Stimulated activated CD8-positive, alpha-beta memory T cell treated with anti-CD3 and anti-CD28 coated beads, Interleukin-15, amount 100 ng/mL, for 24 hours (primary cell): Measurements from ENCODE around the gene TSHZ3.

Experiments
- DNase-seq: peaks from one replicate; pipeline ENCODE4 v3.0.0-alpha.2; 2020; ENCODE audit warnings: low read depth

TSHZ3 gene, protein sequence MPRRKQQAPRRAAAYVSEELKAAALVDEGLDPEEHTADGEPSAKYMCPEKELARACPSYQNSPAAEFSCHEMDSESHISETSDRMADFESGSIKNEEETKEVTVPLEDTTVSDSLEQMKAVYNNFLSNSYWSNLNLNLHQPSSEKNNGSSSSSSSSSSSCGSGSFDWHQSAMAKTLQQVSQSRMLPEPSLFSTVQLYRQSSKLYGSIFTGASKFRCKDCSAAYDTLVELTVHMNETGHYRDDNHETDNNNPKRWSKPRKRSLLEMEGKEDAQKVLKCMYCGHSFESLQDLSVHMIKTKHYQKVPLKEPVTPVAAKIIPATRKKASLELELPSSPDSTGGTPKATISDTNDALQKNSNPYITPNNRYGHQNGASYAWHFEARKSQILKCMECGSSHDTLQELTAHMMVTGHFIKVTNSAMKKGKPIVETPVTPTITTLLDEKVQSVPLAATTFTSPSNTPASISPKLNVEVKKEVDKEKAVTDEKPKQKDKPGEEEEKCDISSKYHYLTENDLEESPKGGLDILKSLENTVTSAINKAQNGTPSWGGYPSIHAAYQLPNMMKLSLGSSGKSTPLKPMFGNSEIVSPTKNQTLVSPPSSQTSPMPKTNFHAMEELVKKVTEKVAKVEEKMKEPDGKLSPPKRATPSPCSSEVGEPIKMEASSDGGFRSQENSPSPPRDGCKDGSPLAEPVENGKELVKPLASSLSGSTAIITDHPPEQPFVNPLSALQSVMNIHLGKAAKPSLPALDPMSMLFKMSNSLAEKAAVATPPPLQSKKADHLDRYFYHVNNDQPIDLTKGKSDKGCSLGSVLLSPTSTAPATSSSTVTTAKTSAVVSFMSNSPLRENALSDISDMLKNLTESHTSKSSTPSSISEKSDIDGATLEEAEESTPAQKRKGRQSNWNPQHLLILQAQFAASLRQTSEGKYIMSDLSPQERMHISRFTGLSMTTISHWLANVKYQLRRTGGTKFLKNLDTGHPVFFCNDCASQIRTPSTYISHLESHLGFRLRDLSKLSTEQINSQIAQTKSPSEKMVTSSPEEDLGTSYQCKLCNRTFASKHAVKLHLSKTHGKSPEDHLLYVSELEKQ

GRCh38 chr19:31349160-31349881 is at the start of gene TSHZ3:
Gene TSHZ3 (minus strand): TSS chr19:31349436. CDS start chr19:31349219, 217 bp downstream.
- no peak for DNase-seq

- DNase-seq: no peak
Measured at GRCh38 chr19:31397308-31397707, 48.1 kb upstream of the TSHZ3 start.

DNA sequence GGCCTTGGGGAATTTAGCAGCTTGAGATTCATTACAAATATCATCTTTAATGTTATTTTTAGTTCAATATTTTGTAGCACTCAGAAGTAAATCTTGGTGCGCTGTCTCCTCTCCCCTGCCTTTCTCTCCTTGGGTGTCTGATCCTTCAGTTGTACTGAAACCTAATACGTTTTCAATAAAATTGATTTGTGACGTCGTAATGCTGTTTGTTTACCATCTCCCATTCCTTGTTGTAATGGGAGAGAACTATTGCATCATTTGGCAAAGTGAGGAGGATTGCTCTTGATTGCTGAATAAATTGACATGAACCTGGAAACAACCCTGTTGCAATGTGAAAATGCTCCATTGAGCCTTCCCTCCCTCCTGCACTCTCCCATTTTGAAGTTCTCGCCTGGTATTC is 43.2 kb upstream of the TSHZ3 start:
- DNase-seq: no peak

- DNase-seq: no peak
Measured at GRCh38 chr19:31391518-31391917, 42.3 kb upstream of the TSHZ3 start.

GRCh38 chr19:31390711-31391110 is 41.5 kb upstream of the TSHZ3 start:
- no peak for DNase-seq

- no peak for DNase-seq
Measured at GRCh38 chr19:31389874-31390273, 40.6 kb upstream of the TSHZ3 start.

GRCh38 chr19:31387717-31388301 is 38.6 kb upstream of the TSHZ3 start:
- DNase-seq: no peak

DNA sequence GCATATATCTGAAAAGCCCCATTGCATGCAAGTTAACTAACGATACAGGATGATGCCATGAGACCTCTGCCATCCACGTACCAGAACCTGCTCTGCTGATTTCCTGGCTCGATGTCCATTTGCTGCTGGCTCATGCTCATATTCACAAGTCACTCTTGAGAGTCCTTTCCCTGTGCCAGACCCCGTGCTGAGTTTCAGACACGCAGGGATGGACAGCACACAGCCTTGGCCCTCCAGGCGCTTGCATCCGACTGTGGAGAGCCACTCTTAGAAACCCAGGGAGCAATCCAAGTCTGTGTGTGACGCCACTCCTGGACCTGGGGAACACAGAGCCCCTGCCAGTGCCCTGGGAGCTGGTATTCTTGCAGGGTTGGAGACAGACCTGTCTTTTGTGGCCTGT is 37.6 kb upstream of the TSHZ3 start:
- DNase-seq: no peak

GRCh38 chr19:31385744-31386143 is 36.5 kb upstream of the TSHZ3 start:
- DNase-seq: no peak

DNA sequence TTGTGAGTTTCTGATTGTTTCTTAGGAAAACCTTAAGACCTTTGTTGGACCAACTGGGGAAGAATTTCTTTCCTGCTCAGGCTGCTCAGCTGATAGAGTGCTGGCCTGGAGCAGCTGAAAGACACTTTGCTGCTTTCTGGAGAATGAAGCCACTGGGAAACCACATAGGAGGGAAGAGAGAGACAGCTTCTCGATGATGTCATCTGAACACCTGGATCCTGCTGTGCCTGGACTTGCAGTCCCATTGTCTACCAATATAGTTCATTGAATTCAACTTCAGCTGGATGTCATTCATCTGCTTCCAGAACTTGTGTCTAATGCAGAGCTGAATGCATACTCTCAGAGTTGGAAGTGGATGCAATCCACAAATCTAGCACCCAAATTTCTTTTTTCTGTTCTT is 34.3 kb upstream of the TSHZ3 start:
- DNase-seq: no peak

- DNase-seq: no peak
Measured at GRCh38 chr19:31380854-31381253, 31.6 kb upstream of the TSHZ3 start.

DNA sequence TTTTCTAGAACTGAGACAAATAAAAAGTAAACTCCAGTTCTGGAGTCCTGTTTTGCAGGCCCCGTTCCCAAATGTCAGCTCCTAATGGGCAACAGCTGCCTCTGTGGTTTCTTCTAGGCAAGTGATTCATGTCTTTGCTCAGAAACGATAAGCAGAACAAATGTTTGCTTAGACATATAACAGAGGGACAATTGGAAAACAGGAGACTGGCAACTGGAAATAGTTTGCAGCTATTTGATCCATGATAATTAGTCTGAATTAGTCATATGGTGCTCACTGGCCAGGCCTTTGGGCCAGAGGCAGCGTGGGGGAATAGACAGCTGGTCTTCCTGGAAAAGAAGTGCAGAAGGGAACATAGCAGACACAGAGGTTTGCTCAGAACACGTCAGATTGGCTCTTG is 29.2 kb upstream of the TSHZ3 start:
- no peak for DNase-seq

DNA sequence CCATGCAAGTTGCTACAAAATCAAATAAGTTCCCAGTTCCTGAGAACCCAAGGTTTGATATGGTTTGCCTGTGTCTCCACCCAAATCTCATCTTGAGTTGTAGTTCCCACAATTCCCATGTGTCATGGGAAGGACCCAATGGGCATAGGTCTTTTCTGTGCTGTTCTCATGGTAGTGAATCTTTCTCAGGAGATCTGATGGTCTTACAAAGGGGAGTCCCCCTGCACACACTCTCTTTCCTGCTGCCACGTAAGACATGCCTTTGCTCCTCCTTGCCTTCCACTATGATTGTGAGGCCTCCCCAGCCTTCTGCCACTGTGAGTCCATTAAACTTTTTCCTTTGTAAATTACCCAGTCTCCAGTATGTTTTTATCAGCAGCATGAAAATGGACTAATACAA is 28.5 kb upstream of the TSHZ3 start:
- no peak for DNase-seq

DNA sequence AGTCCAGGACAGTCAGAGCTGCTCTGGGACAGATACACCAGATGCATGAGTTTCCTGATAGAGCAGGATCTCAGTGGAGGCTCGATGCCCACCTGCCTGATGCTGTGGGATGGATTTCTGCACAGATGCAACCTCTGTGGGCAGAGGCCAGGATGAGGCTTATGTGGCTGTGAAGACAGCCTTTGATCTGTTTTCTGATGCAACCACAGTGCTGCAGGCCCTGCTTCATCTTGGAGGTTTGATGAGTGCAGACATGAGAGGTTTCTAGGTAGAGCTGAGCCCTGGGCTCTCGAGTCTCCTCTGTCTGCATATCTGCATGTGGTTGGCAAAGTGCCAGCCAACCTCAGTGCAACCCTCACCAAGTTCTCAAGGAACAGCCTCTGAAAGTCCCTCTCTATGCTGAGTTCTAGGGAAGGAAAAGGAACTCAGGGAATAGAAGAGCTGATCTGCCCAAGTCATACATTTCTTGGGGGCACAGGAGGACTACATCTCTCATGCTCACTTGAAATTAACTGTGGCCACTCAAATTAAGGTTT is 23.1 kb upstream of the TSHZ3 start:
- DNase-seq: no peak

DNA sequence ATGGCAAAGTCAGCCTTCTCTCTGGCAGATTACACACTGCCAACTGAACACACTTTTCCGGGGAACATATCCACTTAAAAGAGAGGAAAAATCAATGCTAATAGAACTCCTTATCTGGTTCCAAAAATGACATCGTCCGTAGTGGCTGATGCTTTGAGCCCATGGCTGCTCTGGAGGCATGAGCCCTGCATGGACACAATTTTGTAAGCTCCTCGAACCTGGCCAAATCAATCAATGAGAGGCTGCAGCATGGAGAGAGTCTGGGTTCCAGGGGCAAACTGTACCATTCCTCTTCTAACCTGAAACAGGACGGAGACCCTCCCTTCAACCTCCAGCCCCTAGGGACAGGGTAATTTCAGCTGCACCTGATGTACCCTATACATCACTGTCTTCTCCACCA is 21.0 kb upstream of the TSHZ3 start:
- no peak for DNase-seq

- no peak for DNase-seq
Measured at GRCh38 chr19:31364963-31365362, 15.7 kb upstream of the TSHZ3 start.

DNA sequence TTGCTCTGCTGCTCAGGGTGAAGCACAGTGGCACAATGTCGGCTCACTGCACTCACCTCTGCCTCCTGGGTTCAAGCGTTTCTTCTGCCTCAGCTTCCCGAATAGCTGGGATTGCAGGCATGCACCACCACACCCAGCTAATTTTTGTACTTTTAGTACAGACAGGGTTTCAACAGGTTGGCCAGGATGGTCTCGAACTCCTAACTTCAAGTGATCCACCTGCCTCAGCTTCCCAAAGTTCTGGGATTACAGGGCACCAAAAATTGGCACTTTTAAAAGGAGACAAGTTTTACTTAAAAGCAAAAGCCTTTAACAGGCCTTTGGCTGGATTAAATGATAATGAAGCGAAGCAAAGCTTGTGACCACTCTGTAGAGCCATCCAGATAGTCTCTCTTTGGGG is 12.5 kb upstream of the TSHZ3 start:
- DNase-seq: no peak

DNA sequence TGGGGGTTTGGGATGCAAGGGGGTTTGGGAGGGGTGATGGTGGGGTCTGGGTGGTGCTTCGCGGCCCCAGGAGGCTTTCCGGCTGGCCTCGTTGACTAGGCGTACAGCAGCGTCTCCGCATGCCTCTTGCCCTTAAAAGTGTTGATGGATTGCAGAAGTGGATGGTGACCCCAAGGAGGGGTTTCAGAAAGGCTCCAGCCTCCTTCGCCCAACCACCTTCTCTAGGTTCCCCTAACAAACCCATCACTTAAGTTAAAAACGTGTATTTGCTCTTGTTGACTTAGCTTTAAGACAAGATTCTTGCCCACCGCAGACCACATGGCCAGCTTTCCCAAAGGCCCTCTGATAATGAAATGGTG is 8.1 kb upstream of the TSHZ3 start:
- DNase-seq: no peak

- peak; percentile 40 for DNase-seq
Measured at GRCh38 chr19:31356587-31357314, 7.5 kb upstream of the TSHZ3 start.

- no peak for DNase-seq
Measured at GRCh38 chr19:31355665-31356289, 6.5 kb upstream of the TSHZ3 start.
